GM21390 (cell line): Measurements from ENCODE around the gene SLC25A22.

ENCODE experiments used
- ATAC-seq: cut with Tn5 transposase; IDR thresholded peaks from one replicate; pipeline ENCODE4 v1.9.1; 2021; ENCODE audit not compliant: unreplicated experiment

Gene SLC25A22

DNA sequence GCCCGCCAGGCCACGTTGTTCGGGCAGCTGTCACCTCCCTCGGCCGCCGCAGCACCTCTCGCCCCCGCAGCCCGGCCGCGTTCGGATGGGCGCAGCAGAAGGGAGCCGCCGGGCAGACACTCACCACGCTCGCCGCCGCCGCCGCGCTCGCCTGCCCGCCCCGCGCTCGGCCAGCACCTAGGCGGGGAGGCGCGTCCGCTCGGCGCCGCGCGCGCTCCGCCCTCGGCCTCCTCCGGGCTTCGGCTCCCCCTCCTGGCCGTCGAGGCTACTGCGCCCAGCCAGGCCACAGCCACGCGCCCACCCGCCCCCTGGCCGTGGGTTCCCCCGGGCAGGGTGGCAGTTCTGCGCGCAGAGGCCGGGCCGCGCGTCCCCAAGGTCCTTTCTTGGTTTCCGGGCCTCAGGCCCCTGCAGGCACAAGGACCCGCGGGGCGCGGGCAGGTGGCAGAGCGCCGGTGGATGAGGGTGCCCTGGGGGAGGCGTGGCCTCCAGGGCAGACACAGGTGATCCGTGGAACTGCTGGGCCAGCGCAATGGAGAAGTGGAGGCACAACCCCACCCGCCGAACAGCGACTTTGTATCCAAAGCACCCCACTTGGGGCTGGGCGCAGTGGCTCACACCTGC is at the start of gene SLC25A22:
TSS of gene SLC25A22 (minus strand) at position 189 of the 621 bp plus-strand sequence. CDS start 3,275 bp downstream, outside the sequence.
- ATAC-seq = peak; percentile 68

- ATAC-seq = no peak
Measured at GRCh38 chr11:847876-848275, 49.8 kb upstream of the SLC25A22 start.

- no peak for ATAC-seq
Measured at GRCh38 chr11:846496-847098, 48.5 kb upstream of the SLC25A22 start.

DNA sequence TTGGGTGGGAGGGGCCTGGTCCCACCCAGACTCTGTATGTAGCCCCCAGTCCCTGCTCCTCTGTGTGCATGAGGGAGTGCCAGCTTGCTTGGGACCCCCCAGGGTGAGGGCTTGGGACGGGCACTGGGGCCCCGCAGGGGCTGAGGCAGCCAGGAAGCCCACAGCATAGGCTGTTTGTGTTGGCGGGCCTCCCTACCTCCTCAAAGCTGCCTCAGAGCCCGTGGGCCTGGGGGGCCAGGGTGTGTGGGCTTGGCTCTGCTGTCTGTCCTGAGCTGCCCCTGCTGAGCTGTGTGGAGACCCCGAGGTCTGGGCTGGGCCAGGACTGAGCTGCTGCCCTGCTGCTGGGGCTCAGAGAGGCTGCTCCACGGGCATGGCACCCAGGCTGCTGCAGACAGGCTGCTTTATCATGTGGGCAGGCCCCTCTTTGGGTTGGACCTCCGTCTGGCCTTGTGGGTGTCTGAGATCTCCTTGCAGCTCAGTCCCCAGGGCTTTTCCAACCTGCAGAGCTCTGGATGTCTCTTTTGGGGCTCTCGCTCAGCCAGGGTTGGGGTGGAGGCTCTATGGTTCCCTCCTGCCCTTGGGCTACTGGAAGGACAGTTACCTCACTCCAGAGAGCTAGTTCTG is 47.9 kb upstream of the SLC25A22 start:
- ATAC-seq = no peak

GRCh38 chr11:844693-845644 is 46.9 kb upstream of the SLC25A22 start:
- ATAC-seq = no peak

- ATAC-seq = no peak
Measured at GRCh38 chr11:843818-844692, 46.0 kb upstream of the SLC25A22 start.

DNA sequence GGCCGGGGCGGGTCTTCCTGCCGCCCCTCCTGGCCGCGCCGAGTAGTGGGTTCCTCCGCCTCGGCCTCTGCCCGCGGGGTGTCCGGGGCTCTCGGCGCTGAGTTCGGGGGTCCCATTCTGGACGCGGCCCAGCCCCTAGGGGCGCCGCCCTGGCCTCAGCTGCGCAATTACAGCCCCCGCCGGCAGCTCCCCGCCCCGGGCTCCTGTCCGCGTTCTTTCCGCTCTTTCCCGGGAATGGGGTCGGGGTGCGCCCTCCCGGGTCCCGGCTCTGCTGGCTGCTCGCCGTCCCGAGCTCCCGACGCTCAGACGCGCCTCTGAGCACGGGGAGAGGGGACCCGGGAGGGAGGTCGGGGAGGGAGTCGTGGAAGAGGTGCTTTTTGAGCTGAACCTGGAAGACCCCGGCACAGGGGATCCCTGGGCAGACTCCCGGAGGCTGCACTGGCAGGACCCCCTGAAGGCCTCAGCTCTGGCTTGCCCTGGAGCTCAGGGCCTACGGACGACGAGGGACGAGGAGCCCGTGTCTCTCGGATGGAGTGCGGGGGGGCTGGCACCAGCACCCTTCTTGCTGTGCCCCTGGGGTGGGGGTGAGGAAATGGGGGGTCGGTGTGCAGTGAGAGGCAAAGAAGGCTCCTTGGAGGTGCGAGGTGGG is 45.1 kb upstream of the SLC25A22 start:
- ATAC-seq = no peak

- peak; percentile 54 for ATAC-seq
Measured at GRCh38 chr11:842370-843002, 44.4 kb upstream of the SLC25A22 start, which contains the start of the genes POLR2L and TSPAN4. TSS of gene POLR2L (minus strand) at chr11:842529. CDS start at chr11:842508, 21 bp downstream. TSS of gene TSPAN4 (plus strand) at chr11:842852. CDS start at chr11:850305, 7,453 bp downstream.

DNA sequence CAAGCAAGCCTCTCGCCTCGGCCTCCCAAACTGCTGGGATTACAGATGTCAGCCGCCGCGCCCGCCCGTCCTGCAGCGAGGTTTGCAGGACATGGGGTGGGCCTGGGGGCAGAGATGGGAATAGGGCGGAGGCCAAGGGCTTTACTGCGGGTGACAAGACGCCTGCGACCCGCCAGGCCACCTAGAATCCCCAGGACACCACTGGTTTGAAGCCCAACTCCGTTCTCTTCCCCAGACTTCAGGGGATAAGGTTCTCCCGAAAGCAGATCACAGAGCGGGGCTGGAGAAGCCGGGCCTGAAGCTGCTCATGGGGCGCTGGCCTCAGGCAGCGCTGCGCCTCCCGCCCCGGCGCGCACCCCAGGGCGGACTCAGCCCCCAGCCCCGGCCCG is 43.9 kb upstream of the SLC25A22 start:
- ATAC-seq = peak; percentile 20

GRCh38 chr11:839875-840617 is 42.0 kb upstream of the SLC25A22 start:
- no peak for ATAC-seq

DNA sequence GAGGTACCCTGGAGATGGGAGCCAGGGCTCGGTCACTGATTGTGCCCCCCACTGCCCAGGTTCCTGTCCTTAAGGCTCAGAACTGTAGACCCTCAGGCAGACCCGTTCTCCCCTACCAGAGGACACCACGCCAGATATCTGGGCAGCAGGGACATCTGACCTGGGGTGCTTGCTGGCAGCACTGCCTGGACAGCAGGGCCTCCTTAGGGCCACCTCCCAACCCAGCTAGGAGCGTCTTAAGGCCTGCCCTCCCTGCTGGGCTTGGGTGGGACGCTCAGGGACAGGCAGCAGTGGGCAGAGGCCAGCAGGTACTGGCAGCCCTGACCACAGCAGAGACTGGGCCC is 41.2 kb upstream of the SLC25A22 start:
- no peak for ATAC-seq

DNA sequence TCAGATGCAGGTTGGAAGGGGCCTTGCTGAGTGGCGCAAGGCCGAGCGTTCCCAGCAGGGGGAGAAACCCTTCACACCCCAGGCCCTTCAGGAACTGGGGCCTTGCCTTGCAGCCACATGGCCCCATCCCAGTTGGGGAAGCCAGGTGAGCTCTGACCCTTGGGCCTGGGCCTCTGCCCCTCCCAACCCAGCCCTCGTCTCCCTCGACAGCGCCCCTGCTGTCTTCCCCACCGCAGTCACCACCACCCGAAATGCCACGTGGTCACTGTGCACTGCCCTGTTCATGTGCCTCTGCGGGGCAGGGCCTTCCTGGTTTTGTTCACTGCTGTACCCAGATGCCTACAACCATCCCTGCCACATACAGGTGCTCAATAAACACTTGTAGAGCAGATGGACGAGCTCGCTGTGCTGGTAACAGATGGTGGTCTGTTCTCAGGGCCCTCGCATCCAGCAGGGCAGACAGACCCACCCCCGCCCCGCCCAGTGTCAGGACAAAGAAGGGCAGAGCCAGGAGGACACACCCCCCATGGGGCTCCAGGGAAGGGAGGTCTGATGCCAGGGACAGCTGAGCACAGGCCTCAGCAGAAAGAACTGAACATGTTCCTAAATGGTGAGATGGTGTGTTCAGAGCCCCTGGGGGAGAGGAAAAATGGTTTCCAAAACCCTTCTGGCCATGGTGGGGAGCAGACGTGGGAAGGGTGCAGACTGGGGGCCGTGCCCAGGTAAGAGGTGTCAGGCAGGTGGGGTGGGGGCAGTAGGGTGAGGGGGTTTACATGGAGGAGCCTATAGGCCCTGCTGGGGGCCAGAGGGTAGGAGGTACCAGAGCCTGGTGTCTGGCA is 40.6 kb upstream of the SLC25A22 start:
- no peak for ATAC-seq

DNA sequence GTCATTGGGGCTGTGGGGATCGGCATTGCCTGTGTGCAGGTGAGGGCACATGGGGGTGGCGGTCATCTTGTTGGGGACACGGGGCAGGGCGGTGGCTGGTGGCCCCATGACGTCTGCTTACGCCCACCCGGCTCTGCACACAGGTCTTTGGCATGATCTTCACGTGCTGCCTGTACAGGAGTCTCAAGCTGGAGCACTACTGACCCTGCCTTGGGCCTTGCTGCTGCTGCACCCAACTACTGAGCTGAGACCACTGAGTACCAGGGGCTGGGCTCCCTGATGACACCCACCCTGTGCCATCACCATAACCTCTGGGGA is 39.9 kb upstream of the SLC25A22 start:
- ATAC-seq = no peak

DNA sequence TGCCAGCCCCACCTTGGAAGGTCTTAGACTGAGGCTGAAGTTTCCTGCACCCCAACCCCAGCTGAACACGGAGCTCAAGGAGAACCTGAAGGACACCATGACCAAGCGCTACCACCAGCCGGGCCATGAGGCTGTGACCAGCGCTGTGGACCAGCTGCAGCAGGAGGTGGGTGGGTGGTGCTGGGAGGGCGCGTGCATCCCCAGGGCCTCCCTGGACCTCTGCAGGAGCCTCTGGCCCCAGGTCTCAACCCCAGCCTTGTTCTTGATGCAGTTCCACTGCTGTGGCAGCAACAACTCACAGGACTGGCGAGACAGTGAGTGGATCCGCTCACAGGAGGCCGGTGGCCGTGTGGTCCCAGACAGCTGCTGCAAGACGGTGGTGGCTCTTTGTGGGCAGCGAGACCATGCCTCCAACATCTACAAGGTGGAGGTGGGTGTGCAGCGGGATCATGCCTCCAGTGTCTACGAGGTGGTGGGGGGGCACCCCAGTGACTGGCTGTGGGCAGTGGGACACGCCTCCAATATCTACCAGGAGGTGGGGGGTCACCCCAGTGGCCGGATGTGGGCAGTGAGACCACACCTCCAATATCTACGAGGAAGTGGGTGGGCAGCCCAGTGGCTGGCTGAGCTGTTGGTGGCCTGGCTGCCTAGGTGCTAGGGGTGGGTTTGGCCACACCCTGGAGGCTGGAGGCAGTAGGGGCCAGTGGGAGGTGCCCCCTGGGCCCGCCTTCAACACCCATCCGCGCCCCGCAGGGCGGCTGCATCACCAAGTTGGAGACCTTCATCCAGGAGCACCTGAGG is 39.3 kb upstream of the SLC25A22 start:
- no peak for ATAC-seq

DNA sequence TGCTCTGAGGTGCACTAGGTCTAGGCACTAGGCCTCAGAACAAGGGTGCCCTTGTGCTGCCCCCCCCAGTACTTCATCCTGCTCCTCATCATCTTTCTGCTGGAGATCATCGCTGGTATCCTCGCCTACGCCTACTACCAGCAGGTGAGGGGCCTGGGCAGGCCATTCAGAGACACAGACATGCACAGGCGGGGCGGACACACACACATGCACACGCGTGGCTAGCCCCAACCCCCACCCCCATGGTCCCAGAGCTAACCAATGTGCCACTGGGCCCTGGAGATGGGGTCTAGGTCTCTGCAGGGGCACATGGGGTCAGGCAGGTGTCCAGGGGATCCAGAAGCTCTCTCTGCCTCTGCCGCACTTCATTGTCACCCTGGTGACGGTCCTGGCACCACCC is 38.6 kb upstream of the SLC25A22 start:
- ATAC-seq = no peak

DNA sequence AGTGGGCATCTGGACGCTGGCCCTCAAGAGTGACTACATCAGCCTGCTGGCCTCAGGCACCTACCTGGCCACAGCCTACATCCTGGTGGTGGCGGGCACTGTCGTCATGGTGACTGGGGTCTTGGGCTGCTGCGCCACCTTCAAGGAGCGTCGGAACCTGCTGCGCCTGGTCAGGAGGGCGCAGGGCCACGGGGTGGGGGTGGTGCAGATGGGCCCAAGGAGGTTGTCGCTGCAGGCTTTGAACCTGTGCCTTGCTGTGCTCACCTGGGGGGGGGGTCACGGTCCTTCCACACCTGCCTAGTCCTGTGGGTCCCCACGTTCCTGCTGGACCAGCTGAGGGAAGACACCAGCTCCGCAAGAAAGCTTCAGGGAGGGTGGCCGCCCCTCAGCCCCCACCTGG is 38.2 kb upstream of the SLC25A22 start:
- ATAC-seq = no peak
